Activated T-cell treated with anti-CD3 and anti-CD28 coated beads for 24 hours (primary cell): ENCODE measurements around the gene GIPR.
"Not testable (repeated sequence)": the region's sequence is repeated elsewhere in the genome, so short reads cannot be mapped to it uniquely, and the experiment has no call there.

Experiments used
- DNase-seq: peaks from one replicate; pipeline ENCODE4 v3.0.0-alpha.2; 2020; ENCODE audit warnings: low read depth

The GIPR gene, protein sequence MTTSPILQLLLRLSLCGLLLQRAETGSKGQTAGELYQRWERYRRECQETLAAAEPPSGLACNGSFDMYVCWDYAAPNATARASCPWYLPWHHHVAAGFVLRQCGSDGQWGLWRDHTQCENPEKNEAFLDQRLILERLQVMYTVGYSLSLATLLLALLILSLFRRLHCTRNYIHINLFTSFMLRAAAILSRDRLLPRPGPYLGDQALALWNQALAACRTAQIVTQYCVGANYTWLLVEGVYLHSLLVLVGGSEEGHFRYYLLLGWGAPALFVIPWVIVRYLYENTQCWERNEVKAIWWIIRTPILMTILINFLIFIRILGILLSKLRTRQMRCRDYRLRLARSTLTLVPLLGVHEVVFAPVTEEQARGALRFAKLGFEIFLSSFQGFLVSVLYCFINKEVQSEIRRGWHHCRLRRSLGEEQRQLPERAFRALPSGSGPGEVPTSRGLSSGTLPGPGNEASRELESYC

DNA sequence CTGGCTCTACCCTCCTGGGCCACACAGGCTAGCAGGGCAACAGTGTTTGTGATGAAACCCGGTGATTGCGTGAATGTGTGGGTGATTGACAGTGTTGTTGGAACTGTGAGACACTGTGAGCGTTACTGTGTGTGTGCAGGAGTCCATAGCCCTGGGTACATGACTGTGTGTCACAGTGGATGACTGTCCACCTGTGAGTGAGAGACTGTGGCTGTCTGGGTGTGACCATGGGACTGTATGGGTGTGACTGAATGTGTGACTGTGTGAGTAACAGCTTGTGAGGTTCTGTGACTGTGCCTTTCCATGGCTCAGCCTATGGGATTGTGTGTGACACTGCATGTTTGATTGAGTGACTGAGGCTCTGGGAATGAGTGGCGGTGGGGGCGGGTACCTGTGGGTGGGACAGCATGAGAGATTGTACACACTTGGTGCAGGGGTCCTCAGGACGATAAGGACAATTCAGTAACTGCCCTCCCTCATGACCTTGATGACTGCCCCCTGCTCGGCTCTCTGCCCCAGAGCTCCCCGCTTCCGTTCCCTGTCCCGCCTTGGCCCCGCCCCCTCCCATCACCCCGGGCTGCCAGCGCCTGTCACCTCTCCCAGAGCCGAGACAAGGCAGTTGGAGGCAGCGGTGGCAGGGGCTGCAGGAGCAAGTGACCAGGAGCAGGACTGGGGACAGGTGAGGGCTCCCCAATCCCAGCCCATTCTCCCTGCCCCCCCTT lies at the start of gene GIPR:
Gene GIPR, plus strand, starts transcription at position 602 of the 722 bp plus-strand sequence. CDS start 1,300 bp downstream, outside the sequence.
- peak; percentile 62 for DNase-seq

DNA sequence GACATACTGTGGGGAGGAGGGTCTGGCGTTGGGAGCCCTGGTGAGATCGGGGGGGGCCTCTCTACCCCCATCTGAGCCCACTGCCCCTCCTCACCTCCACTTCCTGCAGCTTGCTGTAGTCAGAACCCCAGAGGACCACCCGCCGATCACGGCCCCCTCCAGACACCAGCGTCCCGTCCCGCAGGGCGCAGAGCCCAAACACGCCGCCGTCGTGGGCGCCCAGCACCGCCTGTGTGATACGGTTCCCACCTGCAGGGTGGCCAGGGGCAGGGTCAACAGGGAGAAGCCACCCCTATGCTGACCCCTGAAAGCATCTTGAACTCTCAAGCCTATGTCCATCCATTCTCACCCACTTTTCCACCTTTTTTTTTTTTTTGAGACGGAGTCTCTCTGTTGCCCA lies 46.6 kb upstream of the GIPR start:
- no peak for DNase-seq

DNA sequence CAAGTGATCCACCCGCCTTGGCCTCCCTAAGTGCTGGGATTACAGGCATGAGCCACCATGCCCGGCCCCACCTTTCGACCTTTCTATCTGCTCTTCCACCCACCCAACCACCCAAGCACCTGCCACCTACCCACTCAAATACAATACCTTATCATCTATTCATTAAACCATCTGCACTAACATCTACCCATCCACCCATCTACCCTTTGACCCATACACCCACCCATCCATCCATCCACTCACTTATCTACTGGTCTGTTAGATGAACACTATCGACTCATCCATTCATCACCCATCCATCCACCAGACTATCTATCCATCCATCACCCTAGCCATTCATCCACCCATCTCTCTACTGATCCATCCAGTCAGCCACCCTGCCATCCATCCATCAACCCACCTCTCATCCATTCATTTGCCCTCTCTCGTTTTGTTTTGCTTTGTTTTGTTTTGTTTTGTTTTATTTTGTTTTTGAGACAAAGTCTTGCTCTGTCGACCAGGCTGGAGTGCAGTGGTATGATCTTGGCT lies 46.0 kb upstream of the GIPR start:
- no peak for DNase-seq

DNA sequence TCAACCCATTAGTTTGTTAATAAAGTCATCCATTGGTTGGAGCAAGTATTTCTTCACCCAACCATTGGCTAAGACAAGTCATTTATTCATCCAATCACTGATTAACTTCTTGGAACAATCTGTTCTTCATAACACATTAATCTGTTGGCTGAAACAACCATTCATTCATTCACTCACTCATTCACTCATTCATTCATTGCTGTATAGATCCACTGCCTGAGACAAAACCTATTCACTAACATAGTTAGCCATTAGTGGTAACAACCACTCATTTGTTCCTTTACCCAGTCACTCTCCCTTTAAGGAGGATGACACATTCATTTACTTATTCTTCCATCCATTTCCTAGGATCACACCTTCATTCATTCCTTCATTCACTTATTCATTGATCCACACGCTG lies 44.0 kb upstream of the GIPR start:
- no peak for DNase-seq

DNA sequence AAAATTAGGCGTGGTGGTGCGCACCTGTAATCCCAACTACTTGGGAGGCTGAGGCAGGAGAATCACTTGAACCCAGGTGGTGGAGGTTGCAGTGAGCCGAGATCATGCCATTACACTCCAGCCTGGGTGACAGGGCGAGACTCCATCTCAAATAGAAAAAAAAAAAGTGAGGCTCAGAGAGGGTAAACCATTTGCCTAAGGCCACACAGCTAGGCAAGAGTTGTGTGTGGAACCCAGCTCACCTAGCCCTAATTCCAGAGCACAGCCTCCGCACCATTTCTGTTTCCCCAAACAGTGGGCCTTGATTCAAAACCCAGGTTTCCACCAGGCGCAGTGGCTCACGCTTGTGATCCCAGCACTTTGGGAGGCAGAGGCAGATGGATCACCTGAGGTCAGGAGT lies 39.8 kb upstream of the GIPR start:
- DNase-seq: not testable (repeated sequence)

DNA sequence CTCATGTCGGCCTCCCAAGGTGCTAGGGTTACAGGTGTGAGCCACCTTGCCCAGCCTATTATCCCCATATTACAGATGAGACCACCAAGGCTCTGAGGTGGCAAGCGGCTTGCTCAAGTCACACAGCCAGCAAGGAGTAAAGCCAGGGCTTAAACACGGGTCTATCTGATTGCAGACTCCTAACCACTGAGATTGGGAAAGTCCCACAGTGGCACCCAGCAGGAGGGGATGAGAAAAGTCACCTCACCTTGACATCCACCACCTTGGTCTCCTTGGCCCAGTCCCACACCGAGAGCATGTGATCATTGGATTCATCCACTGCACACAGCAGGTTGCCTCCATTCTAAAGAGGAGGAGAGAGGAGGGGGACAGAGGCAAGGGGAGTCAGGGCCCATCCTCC lies 38.3 kb upstream of the GIPR start:
- DNase-seq: no peak

DNA sequence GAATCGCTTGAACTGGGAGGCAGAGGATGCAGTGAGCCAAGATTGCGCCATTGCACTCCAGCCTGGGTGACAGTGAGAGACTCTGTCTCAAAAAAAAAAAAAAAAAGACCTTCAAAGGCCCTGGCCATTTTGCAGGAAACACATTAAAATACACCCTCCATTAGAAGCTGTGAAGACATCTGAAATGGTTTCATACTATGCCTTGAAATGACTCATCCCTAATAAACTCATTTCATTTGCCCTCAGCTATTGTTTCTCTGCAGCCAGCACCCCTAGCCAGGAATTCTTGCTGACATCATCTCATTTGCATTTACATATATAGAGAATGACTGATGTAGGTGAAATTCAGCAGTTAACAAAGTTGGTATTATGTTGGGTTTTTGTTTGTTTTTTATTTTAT lies 37.6 kb upstream of the GIPR start:
- DNase-seq: no peak

DNA sequence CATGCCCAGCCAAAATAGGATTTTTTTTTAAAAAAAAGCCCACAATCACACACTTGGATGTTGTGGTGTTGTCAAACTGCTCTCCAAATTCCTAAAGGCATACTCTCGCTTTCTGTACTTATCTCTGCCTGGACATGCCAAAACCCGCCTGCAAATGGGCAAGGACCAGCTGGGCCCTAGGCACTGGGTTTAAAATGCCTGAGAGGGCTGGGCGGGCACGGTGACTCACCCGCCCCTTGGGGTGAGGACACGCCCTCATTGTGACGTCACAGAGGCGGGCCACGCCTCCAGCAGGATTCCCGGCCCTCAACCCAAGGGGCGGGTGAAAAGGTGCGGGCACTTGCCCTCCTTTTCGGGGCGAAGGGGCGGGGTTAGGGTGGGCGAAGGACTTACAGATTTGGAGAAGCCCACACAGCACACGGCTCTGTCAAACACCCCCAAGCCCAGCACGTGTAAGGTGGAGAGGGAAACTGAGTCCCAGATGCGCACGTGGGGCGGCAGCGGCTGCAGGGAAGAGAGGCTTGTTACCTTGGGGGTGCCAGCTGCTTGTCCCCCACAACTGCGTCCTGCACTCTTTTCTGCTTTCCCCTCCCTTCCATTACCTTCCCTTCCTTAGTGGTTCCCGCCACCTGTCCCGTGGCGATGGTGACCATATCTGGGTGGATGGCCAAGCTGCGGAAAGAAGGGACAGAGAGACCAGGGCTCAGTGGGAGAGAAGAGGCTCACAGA lies 35.4 kb upstream of the GIPR start:
- peak; percentile 39 for DNase-seq

DNA sequence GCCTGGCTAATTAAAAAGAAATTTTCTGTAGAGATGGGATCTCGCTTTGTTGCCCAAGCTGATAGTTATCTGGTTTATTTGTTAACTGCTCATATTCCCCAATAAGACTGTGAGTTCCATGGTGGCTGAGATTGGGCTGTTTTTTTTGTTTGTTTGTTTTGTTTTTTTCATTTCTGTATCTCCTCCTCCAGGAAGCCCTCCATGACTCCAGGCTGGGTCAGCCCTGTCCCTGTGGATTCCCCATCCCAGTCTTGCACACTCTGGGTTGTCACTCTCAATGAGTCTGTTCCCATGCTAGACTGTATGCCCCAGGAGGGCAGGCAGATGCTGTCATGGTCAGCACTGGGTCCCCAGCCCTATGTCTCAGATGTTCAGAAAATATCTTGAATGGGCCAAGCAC lies 31.7 kb upstream of the GIPR start:
- DNase-seq: no peak

DNA sequence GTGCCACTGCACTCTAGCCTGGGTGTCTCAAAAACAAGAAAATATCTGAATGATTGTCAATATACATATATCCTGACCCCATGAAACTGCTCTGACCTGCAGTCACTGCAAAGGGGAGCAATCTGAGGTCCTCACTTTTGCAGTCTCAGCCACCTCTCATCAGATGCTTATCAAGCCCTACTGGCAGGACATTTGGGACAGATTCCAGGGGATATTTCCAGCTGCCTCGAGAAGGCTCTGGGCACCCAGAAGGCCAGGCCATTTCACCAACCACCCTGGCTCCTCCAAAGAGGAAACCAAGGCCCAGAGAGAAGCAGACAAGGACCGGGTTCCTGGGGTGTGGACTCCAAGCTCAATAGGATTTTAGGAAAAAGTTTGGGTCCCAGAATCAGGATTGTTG lies 31.1 kb upstream of the GIPR start:
- DNase-seq: no peak

DNA sequence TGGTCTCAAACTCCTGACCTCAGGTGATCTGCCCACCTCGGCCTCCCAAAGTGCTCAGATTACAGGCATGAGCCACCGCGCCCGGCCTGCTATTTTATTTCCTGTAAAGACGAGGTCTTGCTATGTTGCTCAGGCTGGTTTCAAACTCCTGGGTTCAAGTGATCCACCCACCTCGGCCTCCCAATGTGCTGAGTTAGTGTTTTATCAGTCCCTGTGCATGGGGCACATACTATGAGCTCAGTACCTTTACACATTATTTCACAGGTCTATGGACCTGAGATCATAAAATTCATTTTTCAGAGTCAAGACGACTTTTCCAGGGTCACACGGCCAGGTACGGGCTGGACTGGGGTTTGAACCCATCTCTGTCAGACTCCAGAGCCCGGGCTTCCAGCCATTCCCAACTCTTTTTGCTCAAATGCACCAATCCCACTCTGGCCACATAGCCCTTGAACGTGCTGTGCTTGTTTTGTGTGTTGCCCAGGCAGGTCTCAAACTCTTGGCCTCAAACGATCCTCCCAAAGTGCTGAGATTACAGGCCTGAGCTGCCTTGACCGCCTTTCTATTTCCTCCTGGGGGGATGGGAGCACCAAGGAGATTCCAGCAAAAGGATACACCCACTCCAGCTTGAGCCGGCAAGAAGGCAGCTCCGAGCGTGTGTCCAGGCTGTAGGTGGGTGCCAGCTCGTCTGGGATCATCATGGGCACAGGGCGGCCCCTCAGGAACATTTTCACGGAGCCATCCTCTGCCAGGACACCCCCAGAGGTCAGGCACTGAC lies 29.9 kb upstream of the GIPR start:
- no peak for DNase-seq

DNA sequence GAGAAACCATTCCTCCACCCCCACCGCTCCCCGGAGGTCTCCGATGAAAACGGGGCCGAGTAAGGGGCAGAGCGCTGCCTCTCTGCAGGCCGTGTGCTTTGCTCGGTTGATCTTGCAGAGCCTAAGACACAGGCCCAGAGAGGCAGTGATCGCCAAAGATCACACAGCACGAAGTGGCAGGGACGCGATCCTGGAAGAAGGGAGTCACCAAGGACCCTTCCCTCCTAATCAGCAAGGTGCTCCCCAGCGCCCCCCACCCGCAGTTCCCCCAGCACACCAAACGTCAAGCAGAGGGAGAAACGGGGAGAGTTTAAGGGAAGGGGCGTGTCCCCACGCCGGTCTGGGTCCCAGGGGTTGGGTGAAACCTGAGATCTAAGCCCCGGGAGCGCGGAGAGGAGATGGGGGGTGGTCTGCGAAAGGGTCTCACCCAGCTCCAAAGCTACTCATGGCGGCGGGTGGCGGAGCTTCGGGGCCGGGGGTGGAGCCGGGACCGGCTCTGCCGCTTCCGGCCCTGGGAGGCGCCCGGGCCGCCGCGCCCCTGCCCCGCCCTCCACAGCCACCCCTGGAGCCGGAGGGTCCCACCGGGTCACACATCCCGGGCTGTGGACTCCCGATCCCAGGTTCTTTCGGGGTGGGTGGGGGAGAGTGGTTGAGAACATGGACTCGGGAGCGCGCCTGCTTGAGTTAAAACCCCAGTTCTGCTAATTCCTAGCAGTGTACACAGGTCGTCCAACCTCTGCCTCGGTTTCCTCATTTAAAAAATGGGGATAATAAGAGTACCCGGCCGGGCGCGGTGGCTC lies 28.9 kb upstream of the GIPR start, which contains the start of gene EML2:
Gene EML2, minus strand, starts transcription at position 468 of the 800 bp plus-strand sequence. Its CDS starts 21 bp downstream, at position 447.
- DNase-seq: peak; percentile 43

DNA sequence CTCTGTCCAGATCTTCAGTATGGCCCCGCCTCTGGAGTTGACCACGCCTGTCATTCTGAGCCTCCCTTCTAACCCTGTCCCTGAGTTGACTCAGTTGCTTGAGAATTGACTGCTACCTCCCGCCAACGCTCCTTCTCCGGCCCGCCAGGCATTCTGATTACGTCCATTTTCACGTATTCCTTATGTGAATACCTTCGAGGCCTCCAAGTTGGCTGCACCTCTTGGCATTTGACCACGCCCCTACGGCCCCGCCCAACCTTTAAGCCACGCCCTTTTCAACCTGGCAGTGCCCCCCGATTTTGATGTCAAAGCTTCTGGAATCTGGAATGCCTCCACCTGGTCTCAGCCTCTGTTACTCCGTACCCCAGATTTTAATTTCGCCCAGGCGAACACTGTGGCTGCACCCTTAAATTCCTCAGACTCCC lies 27.2 kb upstream of the GIPR start:
- peak; percentile 28 for DNase-seq

DNA sequence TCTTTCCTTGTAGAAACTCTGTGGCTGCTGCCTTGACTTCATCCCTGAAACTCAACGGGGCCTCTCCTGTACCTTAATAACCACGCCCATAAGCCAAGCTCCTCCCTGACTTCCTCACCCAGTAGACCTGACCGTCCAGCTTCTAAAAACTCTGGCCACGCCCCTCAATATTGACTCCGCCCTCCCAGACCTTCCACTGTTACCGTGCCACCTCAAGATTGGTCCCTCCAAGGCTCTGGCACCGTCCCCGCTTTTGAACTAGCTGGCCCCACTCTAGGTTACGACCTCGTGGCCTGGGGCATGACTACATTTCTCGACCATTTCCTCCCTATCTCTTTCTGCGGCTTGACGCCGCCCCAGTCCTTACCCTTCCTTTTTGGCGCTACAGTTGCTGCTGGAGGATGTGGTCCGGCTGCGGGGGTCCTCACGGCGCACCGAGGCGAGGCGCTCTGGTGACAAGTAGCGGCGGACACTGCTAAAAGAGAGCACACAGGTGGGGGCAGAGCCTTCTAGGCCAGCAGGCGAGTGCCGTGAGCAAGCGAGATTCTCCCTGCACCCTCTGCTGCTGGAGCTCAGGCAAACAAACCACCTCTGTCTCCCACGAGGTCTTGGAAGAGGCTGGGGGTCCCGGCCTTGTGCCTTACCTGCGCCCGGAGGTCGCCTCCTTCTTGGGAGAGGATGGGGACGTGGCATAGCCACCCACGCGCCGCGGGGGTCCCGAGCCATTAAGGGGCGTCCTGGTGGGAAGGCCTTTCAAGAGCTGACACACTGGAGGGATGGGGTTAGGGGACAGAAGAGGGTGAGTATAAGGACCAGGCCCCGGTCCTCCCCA lies 26.5 kb upstream of the GIPR start:
- DNase-seq: peak; percentile 75

DNA sequence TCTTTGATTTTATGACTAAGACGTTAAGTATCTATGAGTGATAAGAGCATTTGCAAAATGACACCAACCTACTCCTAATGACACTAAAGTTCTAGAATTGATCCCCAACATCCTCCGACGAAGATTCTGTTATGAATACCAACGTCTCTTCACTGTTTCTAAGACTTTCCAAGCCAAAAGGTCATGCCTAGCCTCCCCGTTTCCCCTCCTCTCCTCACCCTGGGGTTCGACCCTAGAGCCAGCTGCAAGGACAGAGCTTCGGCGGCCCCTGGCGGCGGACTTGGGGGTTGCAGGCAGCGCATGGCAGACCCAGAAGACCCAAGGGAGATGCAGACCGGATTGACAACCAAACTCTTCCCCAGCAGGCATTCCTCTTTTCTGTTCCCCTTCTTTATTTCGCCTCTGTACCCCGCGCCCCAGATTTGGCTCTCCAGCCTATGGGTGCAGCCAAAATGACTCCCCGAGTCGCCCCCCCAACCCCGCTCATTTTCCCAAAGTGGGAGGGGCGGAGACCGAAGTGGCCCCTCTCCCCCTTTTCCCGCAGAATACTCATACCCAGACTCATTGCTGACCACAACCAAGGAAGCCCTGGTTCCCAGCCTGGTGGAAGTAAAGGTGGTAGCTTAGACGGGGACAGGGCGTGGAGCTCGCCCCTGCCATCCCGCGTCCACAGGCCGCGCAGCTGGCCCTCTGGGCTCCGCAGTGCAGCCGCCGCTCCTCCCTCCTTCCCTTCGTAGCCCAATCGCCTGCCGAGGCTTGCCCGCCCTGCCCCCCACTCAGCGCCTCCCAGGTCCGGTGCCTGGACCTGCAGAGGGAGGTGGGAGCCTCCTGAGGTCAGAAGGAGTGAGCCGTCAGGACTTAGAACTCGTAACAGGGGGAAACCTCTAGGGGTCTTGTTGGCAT lies 24.7 kb upstream of the GIPR start:
- DNase-seq: peak; percentile 91

DNA sequence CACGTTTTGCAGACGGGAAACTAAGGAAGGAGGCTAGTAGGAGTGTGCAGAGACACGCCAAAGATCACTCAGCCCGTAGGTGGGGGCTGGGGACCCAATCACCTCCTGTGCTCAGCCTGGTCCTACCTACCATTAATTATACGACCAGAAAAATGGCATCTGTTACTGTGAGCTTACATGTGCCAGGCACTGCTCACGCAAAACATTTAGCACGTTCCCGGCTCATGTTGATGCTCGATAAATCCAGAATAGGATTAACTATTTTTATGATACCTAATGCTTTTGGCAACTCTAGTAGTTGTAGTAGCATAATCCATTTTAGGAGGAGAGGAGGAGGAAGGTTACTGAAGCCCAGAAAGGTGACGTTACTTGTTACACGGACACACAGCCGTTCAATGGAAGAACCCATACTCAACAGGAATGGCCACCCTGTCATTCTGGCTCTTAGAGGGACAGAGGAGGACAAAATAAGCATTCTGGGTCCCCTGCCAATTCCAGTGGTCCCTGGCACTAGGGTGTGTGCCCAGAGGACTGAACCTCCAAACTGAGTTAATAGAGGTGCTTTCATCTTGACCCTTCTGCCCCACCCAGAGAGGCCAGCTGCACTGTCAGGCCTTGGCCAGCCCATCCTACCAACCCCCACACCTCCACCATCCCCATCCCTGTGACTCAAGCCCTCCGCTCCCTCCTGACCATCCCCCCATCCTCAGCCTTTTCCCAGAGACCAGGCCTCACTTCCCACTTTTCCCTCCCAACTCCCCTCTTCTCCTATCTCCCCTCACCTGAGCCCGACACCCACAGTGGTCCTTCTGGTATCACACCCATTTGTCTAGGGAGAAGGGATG lies 23.9 kb upstream of the GIPR start:
- DNase-seq: no peak

DNA sequence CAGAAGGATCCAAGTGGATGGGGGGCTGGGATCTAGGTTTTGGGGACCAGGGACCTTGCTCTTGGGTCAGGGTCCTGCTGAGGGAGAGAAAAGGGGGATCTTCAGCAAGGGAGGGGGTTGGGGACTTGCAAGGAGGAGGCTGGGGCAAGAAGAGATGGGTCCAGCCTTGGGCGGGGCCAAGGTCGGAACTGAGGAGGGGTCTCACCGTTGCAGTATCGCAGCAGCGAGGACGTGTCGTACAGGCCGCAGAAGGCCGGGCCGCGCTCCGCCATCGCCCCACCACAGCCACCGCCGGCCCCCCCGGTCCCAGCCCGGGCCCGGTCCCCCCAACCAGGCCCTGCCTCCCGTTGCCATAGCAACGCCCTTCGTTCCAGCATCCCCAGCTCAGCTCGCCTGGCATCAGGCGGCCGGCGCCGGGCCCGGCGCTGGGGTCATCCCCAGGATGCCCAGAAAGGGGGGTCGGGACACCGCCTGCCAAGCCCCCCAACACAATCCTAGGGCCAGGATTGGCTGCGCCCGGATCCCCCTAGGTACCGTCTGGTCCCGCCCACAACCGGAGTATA lies 22.9 kb upstream of the GIPR start:
- no peak for DNase-seq
